Activated T-helper 1 cell treated with anti-CD3 and anti-CD28 coated beads, Interleukin-2, amount 50 U/mL, for 16 hours (primary cell): ENCODE measurements around the gene NOL4L.
"Not testable (repeated sequence)": the region's sequence is repeated elsewhere in the genome, so short reads cannot be mapped to it uniquely, and the experiment has no call there.

Experiments used
- DNase-seq, 2 donors: peaks; one replicate each; pipeline ENCODE4 v3.0.0-alpha.2; 2020; ENCODE audit warnings: low read depth in 1 of 2, low spot score in 1 of 2

The NOL4L gene

DNA sequence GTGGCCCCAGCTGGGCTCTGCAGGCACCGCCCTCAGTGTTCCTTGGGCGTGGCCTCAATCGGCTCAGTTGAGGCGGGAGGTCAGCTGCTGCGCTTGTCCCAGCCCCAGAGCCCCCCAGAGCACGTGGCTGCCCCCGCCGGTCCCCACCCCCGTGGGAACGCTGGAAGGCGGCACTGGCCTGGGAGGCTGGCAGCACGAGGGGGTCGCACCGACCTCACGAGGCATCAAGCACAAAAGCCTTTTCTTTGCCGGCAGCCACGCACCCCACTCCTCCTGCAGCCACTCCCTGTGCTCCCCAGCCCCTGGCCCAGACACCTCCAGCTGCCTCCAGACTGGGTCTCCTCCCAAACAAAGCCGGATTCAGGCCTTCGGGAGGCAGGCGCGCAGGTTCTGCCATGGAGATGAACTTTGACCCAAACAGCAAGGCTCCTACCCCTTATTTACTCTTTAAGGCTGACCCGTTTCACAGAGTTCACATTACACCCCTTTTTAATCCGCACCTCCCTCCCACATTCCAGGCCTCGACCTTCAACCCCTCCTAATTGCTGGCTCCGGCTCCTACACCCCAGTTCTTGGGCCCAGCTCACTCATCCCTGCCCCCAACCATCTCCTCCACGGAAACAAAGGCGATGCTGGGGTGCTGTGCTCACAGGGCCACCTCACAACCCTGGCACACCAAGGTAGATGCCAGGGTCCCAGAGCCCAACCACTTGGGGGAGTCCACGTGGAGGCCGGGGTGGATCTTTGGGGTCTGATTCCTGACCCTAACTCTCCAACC, 111.7 kb downstream of the NOL4L start:
- DNase-seq = no peak

- no peak for DNase-seq
These were observed 112.4 kb downstream of the NOL4L start for GRCh38 chr20:32472581-32473207.

- DNase-seq = no peak
These were observed 114.2 kb downstream of the NOL4L start for GRCh38 chr20:32470940-32471339.

GRCh38 chr20:32470025-32470861, 114.9 kb downstream of the NOL4L start:
- no peak for DNase-seq

GRCh38 chr20:32468860-32469259, 116.3 kb downstream of the NOL4L start:
- no peak for DNase-seq

DNA sequence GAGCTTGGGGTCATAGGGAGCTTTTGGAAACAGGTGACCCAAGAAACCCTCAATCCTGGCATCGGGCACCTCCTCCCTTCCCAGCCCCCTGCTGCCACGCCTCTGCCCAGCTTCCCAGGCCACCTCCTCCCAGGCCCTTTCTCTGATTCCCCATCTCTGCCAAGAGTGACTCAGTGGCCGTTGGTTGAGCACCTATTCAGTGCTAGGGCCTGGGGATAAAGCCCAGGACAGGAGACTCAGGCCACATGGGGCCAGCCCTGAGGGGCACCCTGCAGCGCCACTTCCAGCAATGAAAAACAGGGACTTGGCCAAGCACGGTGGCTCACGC, 116.9 kb downstream of the NOL4L start:
- DNase-seq = no peak

GRCh38 chr20:32467506-32468312, 117.4 kb downstream of the NOL4L start:
- no peak for DNase-seq

GRCh38 chr20:32466739-32467505, 118.2 kb downstream of the NOL4L start:
- DNase-seq = no peak

DNA sequence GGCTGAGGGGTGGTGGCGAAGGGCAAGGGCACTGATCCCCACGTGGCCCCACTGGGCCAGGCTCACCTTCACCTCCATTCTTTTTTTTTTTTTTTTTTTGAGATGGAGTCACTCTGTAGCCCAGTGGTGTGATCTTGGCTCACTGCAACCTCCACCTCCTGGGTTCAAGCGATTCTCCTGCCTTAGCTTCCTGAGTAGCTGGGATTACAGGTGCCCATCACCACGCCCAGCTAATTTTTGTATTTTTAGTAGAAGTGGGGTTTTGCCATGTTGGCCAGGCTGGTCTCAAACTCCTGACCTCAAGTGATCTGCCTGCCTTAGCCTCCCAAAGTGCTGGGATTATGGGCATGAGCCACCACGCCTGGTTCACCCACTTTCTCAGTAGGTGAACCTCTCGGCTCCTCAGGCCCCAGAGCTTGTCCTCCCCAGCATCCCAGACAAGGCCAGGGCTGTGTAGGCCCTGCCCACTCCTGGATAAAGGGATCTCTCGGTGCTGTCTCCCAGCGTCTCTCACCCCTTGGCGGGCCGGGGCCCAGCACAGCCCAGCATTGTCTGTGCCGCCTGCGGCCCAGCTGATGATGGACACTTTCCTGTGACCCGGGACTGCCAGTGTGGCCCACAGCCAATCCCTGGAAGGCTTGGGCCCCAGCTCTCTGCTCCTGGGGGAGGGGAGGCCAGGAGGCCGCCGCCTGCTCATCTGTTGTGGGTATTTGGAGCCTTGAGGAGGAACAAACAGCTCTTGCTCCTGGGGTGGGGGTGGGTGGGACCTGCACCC, 119.0 kb downstream of the NOL4L start:
- DNase-seq = not testable (repeated sequence)

GRCh38 chr20:32465092-32465900, 119.8 kb downstream of the NOL4L start:
- DNase-seq = no peak

GRCh38 chr20:32464401-32465091, 120.6 kb downstream of the NOL4L start:
- DNase-seq = no peak

DNA sequence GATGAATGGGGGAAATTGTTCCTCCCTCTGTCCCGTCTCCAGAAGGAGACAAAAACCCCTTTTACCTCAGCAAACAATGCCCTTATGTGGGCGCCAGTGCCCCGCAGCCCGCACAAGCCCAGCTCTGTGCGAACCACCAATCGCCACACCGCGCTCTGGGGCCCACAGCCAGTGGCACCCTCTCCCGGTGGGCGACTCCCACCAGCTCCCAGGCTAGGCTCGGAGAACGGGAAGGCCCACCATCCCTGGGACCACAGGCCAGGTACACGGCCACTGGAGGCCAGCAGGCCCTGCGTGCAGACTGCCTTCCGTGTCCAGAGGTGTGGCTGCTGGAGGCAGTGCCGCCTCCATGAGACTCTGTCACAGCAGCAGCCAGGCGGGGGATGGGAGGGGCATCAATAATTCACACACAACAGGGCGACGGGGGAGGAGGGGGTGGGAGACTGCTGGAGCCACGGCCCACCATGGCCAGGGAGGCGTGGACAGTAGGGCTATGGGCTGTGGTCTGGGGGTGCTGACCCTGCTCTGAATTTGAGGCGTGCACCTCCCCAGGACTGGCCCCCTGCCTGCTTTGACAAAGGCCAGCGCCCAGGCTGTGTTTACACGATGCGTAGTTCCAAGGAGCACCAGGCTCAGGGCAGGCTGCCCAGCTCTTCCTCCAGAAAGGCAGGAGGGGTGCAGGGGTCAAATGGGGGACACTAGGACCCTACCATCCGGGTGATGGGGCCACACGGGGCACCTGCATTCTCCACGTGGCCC, 121.3 kb downstream of the NOL4L start:
- DNase-seq = no peak

- DNase-seq = no peak
These were observed 122.1 kb downstream of the NOL4L start for GRCh38 chr20:32462900-32463641.

DNA sequence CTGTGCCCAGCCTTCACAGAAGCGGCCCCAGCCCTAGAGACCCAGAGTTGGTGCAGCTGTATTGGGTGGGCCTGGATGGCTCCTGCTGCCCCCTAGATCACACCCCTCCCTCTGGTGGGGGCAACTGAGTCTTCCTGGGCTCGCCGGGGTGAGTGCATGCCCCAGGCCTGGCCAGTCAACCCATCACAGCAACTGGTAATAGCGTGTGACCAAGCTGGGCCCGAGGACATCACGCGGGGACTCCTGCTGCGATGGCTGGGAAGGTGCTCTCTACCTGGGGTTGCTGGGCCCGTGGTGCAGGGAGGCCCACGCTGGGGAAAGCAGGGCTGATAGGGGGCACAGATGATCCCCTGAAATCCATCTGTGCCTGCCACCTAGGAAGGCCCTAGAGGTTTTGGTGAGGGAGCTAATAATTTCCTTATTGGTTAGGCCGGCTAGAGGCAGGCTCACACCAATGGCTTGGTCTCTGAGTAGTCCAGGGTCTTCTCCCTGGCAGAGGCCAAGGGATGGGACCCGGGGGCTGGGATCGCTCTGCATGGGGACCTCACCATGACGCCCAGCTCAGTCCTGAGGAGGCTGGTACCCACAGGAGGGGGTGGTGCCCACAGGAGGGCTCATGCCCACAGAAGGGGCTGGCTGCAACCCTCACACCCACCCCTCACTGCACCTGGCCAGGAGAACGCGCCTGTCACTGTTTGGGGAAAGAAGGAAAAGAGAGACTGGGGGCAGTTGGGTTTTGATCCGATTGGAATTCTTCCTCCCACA, 123.1 kb downstream of the NOL4L start:
- DNase-seq = no peak

DNA sequence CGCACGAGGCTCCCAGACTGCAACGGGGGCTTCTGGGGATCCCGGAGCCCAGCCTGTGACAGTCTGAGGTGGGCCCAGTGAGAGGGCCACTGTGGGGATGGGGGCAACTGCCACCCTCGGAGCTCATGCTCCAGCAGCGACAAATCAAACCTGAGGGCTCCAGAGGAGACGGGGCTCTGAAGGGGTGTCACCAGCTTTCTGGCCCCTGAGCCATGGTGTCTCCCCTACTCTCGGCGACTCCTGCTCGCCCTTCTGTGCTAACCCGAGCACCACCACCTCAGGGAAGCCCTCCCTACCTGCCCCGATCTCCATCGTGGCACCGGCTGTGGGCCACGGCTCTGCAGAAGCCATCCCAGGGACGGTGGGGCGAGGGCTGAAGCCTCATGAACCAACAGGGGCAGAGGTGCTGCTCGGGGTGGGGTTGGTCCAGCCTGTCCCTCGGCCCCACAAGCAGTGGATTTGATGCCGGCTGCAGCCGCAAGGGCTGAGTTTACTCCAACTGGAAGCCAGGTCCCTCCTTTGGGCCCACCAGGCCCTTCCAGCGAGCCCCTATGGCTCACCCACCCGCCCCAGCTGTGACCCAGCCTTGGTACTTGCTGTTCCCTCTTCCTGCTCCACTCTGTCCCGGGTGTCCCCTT, 124.3 kb downstream of the NOL4L start:
- no peak for DNase-seq

GRCh38 chr20:32460231-32460630, 124.9 kb downstream of the NOL4L start:
- DNase-seq = no peak
